Dendritic cell treated with granulocyte-macrophage colony-stimulating factor and Interleukin-4, amounts not matched to agents 40 ng/mL and 50 ng/mL, for 4 days (primary cell): ENCODE results near the gene FAM210A.
"Not testable (repeated sequence)": the region's sequence is repeated elsewhere in the genome, so short reads cannot be mapped to it uniquely, and the experiment has no call there.

Source experiments
- H3K27ac Mint-ChIP-seq: one replicate; pipeline ENCODE4 v1.8.0; 2022; ENCODE audit warnings: mild to moderate bottlenecking, mixed read lengths
- H3K27me3 Mint-ChIP-seq: one replicate; pipeline ENCODE4 v1.8.0; 2022; ENCODE audit warnings: mild to moderate bottlenecking, mixed read lengths
- H3K36me3 Mint-ChIP-seq: one replicate; pipeline ENCODE4 v1.8.0; 2022; ENCODE audit warnings: low read depth, mixed read lengths
- H3K4me1 Mint-ChIP-seq: one replicate; pipeline ENCODE4 v1.8.0; 2022; ENCODE audit warnings: low read depth, mixed read lengths
- H3K4me3 Mint-ChIP-seq: one replicate; pipeline ENCODE4 v1.8.0; 2022; ENCODE audit warnings: mild to moderate bottlenecking, moderate library complexity, mixed read lengths
- H3K9me3 Mint-ChIP-seq: one replicate; pipeline ENCODE4 v1.8.0; 2022; ENCODE audit warnings: mixed read lengths
- intact Hi-C: fragments of 100-400 bp; cut with micrococcal nuclease; formaldehyde crosslinking; loops from one replicate; pipeline ENCODE4 v1.15.0; 2022

Gene FAM210A

GRCh38 chr18:13725566-13726231 lies 659 bp downstream of the FAM210A start:
- Mint-ChIP-seq H3K9me3 (no peaks in the 10 kb centered on the region), H3K36me3 (peaks cover 28% of the 10 kb centered on the region), H3K27me3 (no peaks in the 10 kb centered on the region), H3K4me3 (peak overlapping the region; percentile 96), H3K4me1 (peaks cover 35% of the 10 kb centered on the region), H3K27ac (peak overlapping the region; percentile 96)
- intact Hi-C loops: loop anchor here (5.0 to 10.0 kb wide), 2 partner anchors 171 to 508 kb away; partner anchors contain the start of gene LDLRAD4

- H3K4me1 Mint-ChIP-seq: peaks cover 23% of the 10 kb centered on the region
- intact Hi-C loops: loop anchor here (10.0 kb wide), 1 partner anchor 166 kb away; no protein-coding TSS in a partner anchor
- H3K4me3 Mint-ChIP-seq: no peak overlapping the region
- peaks cover 19% of the 10 kb centered on the region for H3K36me3 Mint-ChIP-seq
- no peaks in the 10 kb centered on the region for H3K27me3 Mint-ChIP-seq
- no peak overlapping the region for H3K27ac Mint-ChIP-seq
- H3K9me3 Mint-ChIP-seq: peaks cover 12% of the 10 kb centered on the region
Observed at GRCh38 chr18:13720847-13721246, 5.5 kb downstream of the FAM210A start.

GRCh38 chr18:13720123-13720522 lies 6.2 kb downstream of the FAM210A start:
- Mint-ChIP-seq H3K4me3 (no peak overlapping the region), H3K9me3 (peaks cover 12% of the 10 kb centered on the region), H3K27ac (no peak overlapping the region), H3K36me3 (peaks cover 19% of the 10 kb centered on the region), H3K27me3 (no peaks in the 10 kb centered on the region), H3K4me1 (peaks cover 17% of the 10 kb centered on the region)
- intact Hi-C loops: loop anchor here (10.0 kb wide), 1 partner anchor 165 kb away; no protein-coding TSS in a partner anchor

GRCh38 chr18:13716916-13717315 lies 9.4 kb downstream of the FAM210A start:
- Mint-ChIP-seq H3K36me3 (peaks cover 15% of the 10 kb centered on the region), H3K4me3 (no peak overlapping the region)
- intact Hi-C loops: no loop called here

GRCh38 chr18:13715330-13715729 lies 11.0 kb downstream of the FAM210A start:
- intact Hi-C loops: no loop called here
- H3K9me3 Mint-ChIP-seq: peaks cover 19% of the 10 kb centered on the region
- no peaks in the 10 kb centered on the region for H3K27me3 Mint-ChIP-seq
- H3K27ac Mint-ChIP-seq: no peak overlapping the region
- peaks cover 19% of the 10 kb centered on the region for H3K4me1 Mint-ChIP-seq
- H3K4me3 Mint-ChIP-seq: no peak overlapping the region
- H3K36me3 Mint-ChIP-seq: peaks cover 26% of the 10 kb centered on the region

More at GRCh38 chr18:13716916-13717315, 9.4 kb downstream of the FAM210A start:
- peaks cover 6% of the 10 kb centered on the region for H3K4me1 Mint-ChIP-seq
- no peaks in the 10 kb centered on the region for H3K27me3 Mint-ChIP-seq
- no peak overlapping the region for H3K27ac Mint-ChIP-seq
- peaks cover 12% of the 10 kb centered on the region for H3K9me3 Mint-ChIP-seq

- Mint-ChIP-seq H3K27ac (no peak overlapping the region), H3K27me3 (no peaks in the 10 kb centered on the region), H3K4me1 (peaks cover 13% of the 10 kb centered on the region), H3K36me3 (peaks cover 26% of the 10 kb centered on the region), H3K4me3 (no peak overlapping the region), H3K9me3 (peaks cover 27% of the 10 kb centered on the region)
- intact Hi-C loops: no loop called here
Observed at GRCh38 chr18:13713455-13714055, 12.8 kb downstream of the FAM210A start.

- Mint-ChIP-seq H3K36me3 (peaks cover 24% of the 10 kb centered on the region), H3K4me3 (no peak overlapping the region), H3K27me3 (no peaks in the 10 kb centered on the region), H3K27ac (no peak overlapping the region), H3K9me3 (peaks cover 31% of the 10 kb centered on the region), H3K4me1 (peaks cover 18% of the 10 kb centered on the region)
- intact Hi-C loops: no loop called here
Observed at GRCh38 chr18:13712400-13713131, 13.8 kb downstream of the FAM210A start.

GRCh38 chr18:13710414-13710831 lies 15.9 kb downstream of the FAM210A start:
- Mint-ChIP-seq H3K4me3 (no peak overlapping the region), H3K27ac (no peak overlapping the region), H3K36me3 (peaks cover 18% of the 10 kb centered on the region), H3K9me3 (peaks cover 27% of the 10 kb centered on the region), H3K27me3 (no peaks in the 10 kb centered on the region), H3K4me1 (peaks cover 19% of the 10 kb centered on the region)
- intact Hi-C loops: no loop called here

GRCh38 chr18:13703899-13704298 lies 22.5 kb downstream of the FAM210A start:
- Mint-ChIP-seq H3K4me3 (no peak overlapping the region), H3K4me1 (peaks cover 5% of the 10 kb centered on the region), H3K9me3 (peaks cover 71% of the 10 kb centered on the region), H3K27ac (no peak overlapping the region), H3K36me3 (peaks cover 20% of the 10 kb centered on the region), H3K27me3 (no peaks in the 10 kb centered on the region)
- intact Hi-C loops: no loop called here

GRCh38 chr18:13700153-13700552 lies 26.2 kb downstream of the FAM210A start:
- H3K4me1 Mint-ChIP-seq: no peaks in the 10 kb centered on the region
- no peaks in the 10 kb centered on the region for H3K27me3 Mint-ChIP-seq
- no peak overlapping the region for H3K4me3 Mint-ChIP-seq
- intact Hi-C loops: no loop called here
- no peak overlapping the region for H3K27ac Mint-ChIP-seq
- peaks cover 25% of the 10 kb centered on the region for H3K36me3 Mint-ChIP-seq
- peaks cover 72% of the 10 kb centered on the region for H3K9me3 Mint-ChIP-seq

- no peak overlapping the region for H3K27ac Mint-ChIP-seq
- intact Hi-C loops: no loop called here
- H3K4me1 Mint-ChIP-seq: no peaks in the 10 kb centered on the region
- peaks cover 25% of the 10 kb centered on the region for H3K36me3 Mint-ChIP-seq
- H3K9me3 Mint-ChIP-seq: peaks cover 60% of the 10 kb centered on the region
- H3K27me3 Mint-ChIP-seq: no peaks in the 10 kb centered on the region
- no peak overlapping the region for H3K4me3 Mint-ChIP-seq
Observed at GRCh38 chr18:13696961-13697360, 29.4 kb downstream of the FAM210A start.

- H3K4me3 Mint-ChIP-seq, H3K27me3 Mint-ChIP-seq, H3K27ac Mint-ChIP-seq, H3K4me1 Mint-ChIP-seq, intact Hi-C loops: not testable (repeated sequence)
- H3K36me3 Mint-ChIP-seq: peaks cover 17% of the 10 kb centered on the region
- peaks cover 59% of the 10 kb centered on the region for H3K9me3 Mint-ChIP-seq
Observed at GRCh38 chr18:13695337-13695736, 31.0 kb downstream of the FAM210A start.

- Mint-ChIP-seq H3K36me3 (peaks cover 17% of the 10 kb centered on the region), H3K9me3 (peaks cover 27% of the 10 kb centered on the region)
- intact Hi-C loops, H3K27me3 Mint-ChIP-seq, H3K4me3 Mint-ChIP-seq, H3K4me1 Mint-ChIP-seq, H3K27ac Mint-ChIP-seq: not testable (repeated sequence)
Observed at GRCh38 chr18:13690060-13690459, 36.3 kb downstream of the FAM210A start.
